ENCODE results near the gene SPACA6. TPM values are rescaled to one million over a fixed set of nuclear protein-coding genes. Genes with fewer than 3 reads are reported as not detected.

Gene SPACA6
- total and polyA plus RNA-seq, 9 of the 15 experiments (the other 6 are each of a cell fraction or from before 2014, with no cell fraction given): 1.3 to 17.3 (median 6.2) TPM

- TF ChIP-seq C11orf30 (IDR thresholded peaks at IDR 0.05; ENCODE audit: low read depth): no peak
- peak in 1 of 2 experiments; percentile 44; a peak in 1 of 4 replicates for TF ChIP-seq MNT (conservative IDR thresholded peaks at IDR 0.05)
- no peak for TF ChIP-seq ZFP36 (IDR thresholded peaks at IDR 0.05; ENCODE audit: low read depth, low read length, partially characterized antibody)
- peak; percentile 47; the same call in 1 of the 2 replicates for TF ChIP-seq MTA3 (IDR thresholded peaks at IDR 0.05; ENCODE audit: borderline replicate concordance)
- no peak for TF ChIP-seq PKNOX1 (IDR thresholded peaks at IDR 0.05)
- no peak for TF ChIP-seq KLF6 (CRISPR knock-in tag; IDR thresholded peaks at IDR 0.05; ENCODE audit: borderline replicate concordance)
- TF ChIP-seq SNAPC5 (CRISPR knock-in tag; IDR thresholded peaks at IDR 0.05): no peak
- no peak for TF ChIP-seq ZNF124 (CRISPR knock-in tag; IDR thresholded peaks at IDR 0.05)
- TF ChIP-seq SMARCA5 (IDR thresholded peaks at IDR 0.05): no peak
- no peak for TF ChIP-seq HNRNPLL (IDR thresholded peaks at IDR 0.05; ENCODE audit: low read depth, low read length, poor library complexity, severe bottlenecking)
- TF ChIP-seq FOS (IDR thresholded peaks at IDR 0.05; ENCODE audit: extremely low read depth, insufficient read length): no peak
- no peak for TF ChIP-seq TBL1XR1 (IDR thresholded peaks at IDR 0.05; ENCODE audit: low read length in 2 of 2)
- TF ChIP-seq LCOR (CRISPR knock-in tag; IDR thresholded peaks at IDR 0.05): no peak
- no peak for TF ChIP-seq HMBOX1 (IDR thresholded peaks at IDR 0.05)
- TF ChIP-seq ADNP (tag; IDR thresholded peaks at IDR 0.05): no peak
- no peak for TF ChIP-seq ZNF668 (CRISPR knock-in tag; IDR thresholded peaks at IDR 0.05)
- no peak for TF ChIP-seq ATF6 (CRISPR knock-in tag; IDR thresholded peaks at IDR 0.05)
- no peak for TF ChIP-seq MAFF (IDR thresholded peaks at IDR 0.05; ENCODE audit: low read length)
- no peak for TF ChIP-seq PTTG1 (tag; IDR thresholded peaks at IDR 0.05; ENCODE audit: low read depth)
- peak; percentile 96 for TF ChIP-seq ZNF263 (CRISPR knock-in tag; IDR thresholded peaks at IDR 0.05; ENCODE audit: borderline replicate concordance)
- no peak for TF ChIP-seq ZNF764 (CRISPR knock-in tag; IDR thresholded peaks at IDR 0.05; ENCODE audit: low read depth)
- TF ChIP-seq ZNF511 (CRISPR knock-in tag; IDR thresholded peaks at IDR 0.05): no peak
- peak; percentile 94 for TF ChIP-seq EGR1 (conservative IDR thresholded peaks at IDR 0.05)
- no peak for TF ChIP-seq ZNF695 (CRISPR knock-in tag; IDR thresholded peaks at IDR 0.05)
Observed at GRCh38 chr19:51690454-51691073, 2.6 kb upstream of the SPACA6 start (continued).
